NK-92 treated with Interleukin-12 subunit alpha and Interleukin-12 subunit beta, amount 100 ng/mL, for 24 hours (cell line): ENCODE measurements around the gene CIB2.

Experiments
- DNase-seq: peaks from one replicate; lab custom pipeline; 2025; lab: John Stamatoyannopoulos, UW

Gene CIB2

DNA sequence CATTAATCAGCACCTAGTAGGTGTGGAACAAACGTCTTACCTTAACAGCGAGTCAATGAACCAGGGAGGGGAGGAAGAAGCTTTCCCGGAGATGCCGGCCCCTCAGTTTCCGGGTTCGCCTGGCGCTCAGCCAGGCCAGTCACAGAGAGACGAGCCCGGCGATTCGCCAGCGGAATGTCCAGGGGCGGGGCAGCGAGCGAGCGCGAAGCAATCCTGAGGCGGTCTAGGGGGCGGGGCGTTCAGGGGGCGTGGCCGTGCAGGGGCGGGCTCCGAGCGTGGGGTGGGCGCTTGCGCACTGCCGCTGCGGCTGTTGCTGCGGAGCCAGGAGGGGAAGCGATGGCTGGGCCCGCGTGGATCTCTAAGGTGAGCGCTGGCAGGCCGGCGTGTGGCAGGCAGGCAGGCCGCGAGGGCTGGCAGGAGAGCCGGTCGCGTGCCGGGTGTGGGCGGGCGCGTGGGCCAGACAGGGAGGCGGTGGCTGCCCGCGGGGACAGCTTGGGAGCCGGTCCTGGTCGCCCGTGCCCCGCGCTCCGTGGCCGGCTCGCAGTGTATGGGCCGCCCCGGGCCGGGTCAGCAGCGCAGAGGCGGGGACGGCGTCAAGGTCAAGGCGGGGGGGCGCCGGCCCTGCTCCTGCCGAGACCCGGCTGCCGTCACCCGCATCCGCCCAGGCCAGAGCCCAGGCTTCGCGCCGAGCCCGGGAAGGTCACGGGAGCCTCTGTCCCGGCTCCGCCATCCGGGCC, 18.0 kb upstream of the CIB2 start, which contains the start of gene IDH3A:
TSS of gene IDH3A (plus strand) at position 295 of the 737 bp plus-strand sequence. CDS start at position 337, 42 bp downstream.
- DNase-seq: peak; percentile 99

DNA sequence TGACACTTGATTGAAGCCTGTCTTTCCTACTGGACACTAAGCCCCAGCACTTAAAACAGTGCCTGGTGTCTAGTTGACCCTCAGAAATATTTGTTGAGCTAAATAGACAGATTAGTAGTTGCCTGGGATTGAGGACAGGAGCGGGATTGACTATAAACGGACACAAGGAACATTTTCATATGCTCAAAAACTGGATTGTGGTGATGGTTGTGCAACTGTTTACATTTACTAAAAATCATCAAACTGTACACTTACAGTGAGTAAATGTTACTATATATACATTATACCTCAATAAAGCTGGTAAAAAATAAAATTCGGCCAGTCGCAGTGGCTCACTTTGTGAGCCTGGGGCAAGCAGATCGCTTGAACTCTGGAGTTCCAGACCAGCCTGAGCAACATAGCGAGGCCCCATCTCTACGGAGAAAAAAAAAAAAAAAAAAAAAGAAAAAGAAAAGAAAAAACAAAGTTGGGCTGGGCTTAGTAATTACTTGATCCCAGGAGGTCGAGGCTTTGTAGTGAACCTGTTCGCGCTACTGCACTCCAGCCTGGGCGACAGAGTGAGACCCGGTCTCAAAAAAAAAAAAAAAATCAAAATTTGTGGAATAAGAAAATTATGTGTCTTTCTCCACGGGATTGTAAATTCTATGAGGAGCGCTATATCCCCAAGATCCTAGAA, 17.3 kb upstream of the CIB2 start:
- DNase-seq: no peak

DNA sequence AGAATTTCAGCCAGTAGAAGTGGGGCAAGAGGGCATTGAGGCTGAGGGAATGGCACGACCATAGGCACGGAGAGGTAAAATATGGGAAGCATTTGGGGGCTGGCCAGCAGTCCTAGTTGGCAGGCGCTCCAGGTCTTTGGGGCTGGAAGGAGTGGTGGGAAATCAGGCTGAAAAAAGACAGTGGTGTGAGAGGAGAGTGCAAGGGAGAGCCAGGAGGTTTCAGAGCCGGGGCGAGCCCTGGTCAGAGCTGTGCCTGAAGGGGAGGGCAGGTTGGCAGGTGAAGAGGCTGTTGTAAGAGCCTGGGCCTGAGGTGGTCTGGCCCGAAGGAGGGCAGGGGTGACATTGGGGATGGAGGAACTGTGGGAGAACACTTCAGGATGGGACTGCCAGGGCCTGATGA, 16.3 kb upstream of the CIB2 start:
- DNase-seq: no peak

DNA sequence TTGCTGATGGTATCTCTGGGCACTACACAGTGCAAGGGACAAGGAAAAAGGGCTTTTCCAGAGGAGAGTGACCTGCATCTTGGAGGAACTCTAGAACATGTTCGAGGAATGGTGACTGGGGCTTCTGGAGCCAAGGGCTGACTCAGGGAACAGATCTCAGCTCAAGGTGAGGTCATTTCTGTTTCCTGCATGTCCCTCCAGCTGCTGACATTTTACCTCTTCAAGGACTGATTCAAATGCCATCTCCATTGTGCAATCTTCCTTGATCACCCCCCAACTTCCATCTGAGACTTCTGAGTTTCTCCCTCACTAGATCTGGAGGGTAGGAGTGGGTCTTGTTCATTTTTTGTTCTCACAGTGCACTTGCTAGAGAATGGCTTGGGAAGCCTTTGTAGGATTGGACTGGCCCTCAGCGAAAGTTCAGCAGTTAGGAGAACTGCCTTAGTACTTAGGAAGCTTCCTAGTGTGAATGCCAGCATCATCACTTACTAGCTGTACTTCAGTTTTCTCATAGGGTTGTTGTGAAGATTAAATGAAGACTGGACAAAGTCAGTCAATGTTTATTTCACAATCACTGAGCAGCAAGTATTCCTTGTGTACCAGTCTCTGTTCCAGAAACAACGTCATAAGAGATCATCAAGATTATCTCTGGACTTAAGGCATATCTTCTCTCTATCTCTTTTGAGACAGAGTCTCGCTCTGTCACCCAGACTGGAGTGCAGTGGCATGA, 15.3 kb upstream of the CIB2 start:
- DNase-seq: no peak

- DNase-seq: no peak
Measured at GRCh38 chr15:78142332-78142731, 11.1 kb upstream of the CIB2 start.

DNA sequence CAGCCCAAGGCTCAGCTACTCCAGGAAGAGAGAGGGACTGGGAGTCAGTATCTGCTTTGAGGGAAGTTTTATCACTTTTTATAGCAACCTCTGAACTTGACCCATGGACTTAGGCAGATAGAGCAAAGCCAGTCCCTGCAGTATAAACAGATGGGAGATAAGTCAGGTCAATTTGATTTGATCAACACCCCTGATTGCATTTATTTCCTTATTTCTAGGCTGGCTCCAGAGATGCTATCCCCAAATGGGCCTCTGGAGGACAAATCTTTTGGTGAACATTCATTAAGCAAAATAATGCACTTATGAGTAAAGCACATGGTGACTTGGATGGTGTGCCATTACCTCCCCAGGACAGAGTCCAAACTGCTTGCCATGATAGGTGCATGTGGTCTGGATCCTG, 9.0 kb upstream of the CIB2 start:
- DNase-seq: no peak

GRCh38 chr15:78139578-78139977, 8.3 kb upstream of the CIB2 start:
- DNase-seq: no peak

GRCh38 chr15:78133801-78134200, 2.6 kb upstream of the CIB2 start:
- no peak for DNase-seq

- no peak for DNase-seq
Measured at GRCh38 chr15:78130466-78131294, 565 bp downstream of the CIB2 start.

- DNase-seq: no peak
Measured at GRCh38 chr15:78129751-78130287, 1.4 kb downstream of the CIB2 start.

- DNase-seq: no peak
Measured at GRCh38 chr15:78129077-78129750, 2.0 kb downstream of the CIB2 start.

DNA sequence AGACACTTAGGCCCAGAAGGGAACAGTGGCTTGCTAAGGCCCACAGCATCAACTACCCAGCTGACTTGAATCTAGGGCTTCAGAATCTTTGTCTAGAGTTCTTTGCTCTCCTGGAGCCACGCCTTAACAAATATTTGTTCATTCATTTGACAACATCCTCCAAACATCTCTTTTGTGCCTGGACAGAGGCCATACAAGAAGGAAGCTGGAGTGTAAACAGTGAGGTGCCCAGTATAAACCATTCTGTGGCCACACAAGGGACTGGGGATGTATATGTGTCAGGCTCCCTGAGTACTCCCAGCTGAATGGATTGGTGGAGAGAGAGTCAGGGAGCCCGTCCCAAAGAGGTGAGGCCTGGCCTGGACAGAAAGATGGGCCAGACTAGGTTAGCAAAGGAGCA, 3.4 kb downstream of the CIB2 start:
- no peak for DNase-seq

GRCh38 chr15:78125267-78125666, 6.0 kb downstream of the CIB2 start:
- no peak for DNase-seq

GRCh38 chr15:78120523-78120922, 10.7 kb downstream of the CIB2 start:
- DNase-seq: no peak

GRCh38 chr15:78112551-78112950, 18.7 kb downstream of the CIB2 start:
- DNase-seq: no peak

- no peak for DNase-seq
Measured at GRCh38 chr15:78111788-78112187, 19.5 kb downstream of the CIB2 start.

- DNase-seq: no peak
Measured at GRCh38 chr15:78110916-78111475, 20.2 kb downstream of the CIB2 start.

- DNase-seq: no peak
Measured at GRCh38 chr15:78110096-78110495, 21.1 kb downstream of the CIB2 start.

- no peak for DNase-seq
Measured at GRCh38 chr15:78109156-78109555, 22.1 kb downstream of the CIB2 start.

- peak; percentile 86 for DNase-seq
Measured at GRCh38 chr15:78108300-78109084, 22.8 kb downstream of the CIB2 start.
